ENCODE measurements around the gene ZNF197. TPM values are rescaled to one million over a fixed set of nuclear protein-coding genes. Genes with fewer than 3 reads are reported as not detected.

ZNF197 gene
- total and polyA plus RNA-seq, 2 donors (not counting 1 experiment from before 2014, with no cell fraction given) = 4.4 to 16.9 TPM

GRCh38 chr3:44596621-44597020 lies 28.2 kb upstream of the ZNF197 start:
- H3K4me1 ChIP-seq (ENCODE audit: control insufficient read depth in 2 of 2, insufficient read depth in 2 of 2, low read length in 2 of 2) = no peaks in the 10 kb centered on the region
- H3K4me1 Mint-ChIP-seq = no peaks in the 10 kb centered on the region
- DNase-seq (no peak), ATAC-seq (ENCODE audit: low read depth) (no peak)
- H3K9ac ChIP-seq (ENCODE audit: low read length) = no peak overlapping the region
- CTCF ChIA-PET = no interaction called here
- peaks cover 6 to 19% (median 15%) of the 10 kb centered on the region in 3 donors for H3K9me3 ChIP-seq (ENCODE audit: control extremely low read depth in 1 of 3, control insufficient read depth in 2 of 3, insufficient read depth in 1 of 3, low read length in 2 of 3)
- H3K27ac ChIP-seq (ENCODE audit: low read length in 2 of 2) = no peak overlapping the region
- no peaks in the 10 kb centered on the region for H3K27me3 Mint-ChIP-seq
- H3K4me2 ChIP-seq (replicated peaks; ENCODE audit: low read depth, low read length, poor library complexity, severe bottlenecking) = no peak overlapping the region
- H4K20me1 ChIP-seq (ENCODE audit: control insufficient read depth, insufficient read depth, low read length, poor library complexity, severe bottlenecking) = no peaks in the 10 kb centered on the region
- peaks cover 0 to 9% of the 10 kb centered on the region in 2 experiments for H3K36me3 ChIP-seq (replicated peaks in 1 of 2; ENCODE audit: control extremely low read depth in 1 of 2, control insufficient read depth in 1 of 2, extremely low read depth in 1 of 2, insufficient read depth in 2 of 2, low read length in 1 of 2)
- H3K9me3 Mint-ChIP-seq (ENCODE audit: insufficient read depth) = peaks cover 20% of the 10 kb centered on the region
- intact Hi-C loops (cut with micrococcal nuclease) = no loop called here
- H2AFZ ChIP-seq (ENCODE audit: insufficient read depth, low read depth, low read length, poor library complexity, severe bottlenecking) = no peak overlapping the region
- no peaks in the 10 kb centered on the region for H3K79me2 ChIP-seq (ENCODE audit: control insufficient read depth, insufficient read depth, low read length)
- no peak for TF ChIP-seq CTCF (IDR thresholded peaks at IDR 0.05)
- TF ChIP-seq EZH2 (IDR thresholded peaks at IDR 0.05; ENCODE audit: borderline replicate concordance, insufficient read depth, low read depth, low read length, poor library complexity, severe bottlenecking) = no peak
- H3K4me3 ChIP-seq (ENCODE audit: control extremely low read depth in 1 of 5, extremely low read depth in 1 of 5, insufficient read depth in 1 of 5, low read depth in 2 of 5, low read length in 4 of 5) = no peak overlapping the region
- no peaks in the 10 kb centered on the region for H3K27me3 ChIP-seq (replicated peaks in 1 of 4; ENCODE audit: control extremely low read depth in 1 of 4, control insufficient read depth in 3 of 4, insufficient read depth in 4 of 4, low read length in 3 of 4)
- no CpG with 5 or more reads among the region's 1 CpG for WGBS (ENCODE audit: insufficient coverage)
- POLR2A ChIA-PET = no interaction called here
- no peak overlapping the region for H3K27ac Mint-ChIP-seq
- H3K4me3 Mint-ChIP-seq = no peak overlapping the region

GRCh38 chr3:44601749-44602148 lies 23.1 kb upstream of the ZNF197 start:
- Histone ChIP-seq H3K9ac (ENCODE audit: low read length) (no peak overlapping the region), H3K27me3 (replicated peaks in 1 of 4; ENCODE audit: control extremely low read depth in 1 of 4, control insufficient read depth in 3 of 4, insufficient read depth in 4 of 4, low read length in 3 of 4) (no peaks in the 10 kb centered on the region), H3K36me3 (replicated peaks in 1 of 2; ENCODE audit: control extremely low read depth in 1 of 2, control insufficient read depth in 1 of 2, extremely low read depth in 1 of 2, insufficient read depth in 2 of 2, low read length in 1 of 2) (no peaks in the 10 kb centered on the region), H3K4me1 (ENCODE audit: control insufficient read depth in 2 of 2, insufficient read depth in 2 of 2, low read length in 2 of 2) (no peaks in the 10 kb centered on the region), H3K27ac (ENCODE audit: low read length in 2 of 2) (no peak overlapping the region), H3K4me2 (replicated peaks; ENCODE audit: low read depth, low read length, poor library complexity, severe bottlenecking) (no peak overlapping the region), H3K9me3 (ENCODE audit: control extremely low read depth in 1 of 3, control insufficient read depth in 2 of 3, insufficient read depth in 1 of 3, low read length in 2 of 3) (peaks cover 0 to 3% (median 0%) of the 10 kb centered on the region in 3 donors), H4K20me1 (ENCODE audit: control insufficient read depth, insufficient read depth, low read length, poor library complexity, severe bottlenecking) (no peaks in the 10 kb centered on the region), H3K4me3 (ENCODE audit: control extremely low read depth in 1 of 5, extremely low read depth in 1 of 5, insufficient read depth in 1 of 5, low read depth in 2 of 5, low read length in 4 of 5) (no peak overlapping the region), H3K79me2 (ENCODE audit: control insufficient read depth, insufficient read depth, low read length) (no peaks in the 10 kb centered on the region), H2AFZ (ENCODE audit: insufficient read depth, low read depth, low read length, poor library complexity, severe bottlenecking) (no peak overlapping the region)
- H3K4me1 Mint-ChIP-seq = no peaks in the 10 kb centered on the region
- TF ChIP-seq CTCF (IDR thresholded peaks at IDR 0.05) (no peak), EZH2 (IDR thresholded peaks at IDR 0.05; ENCODE audit: borderline replicate concordance, insufficient read depth, low read depth, low read length, poor library complexity, severe bottlenecking) (no peak)
- H3K9me3 Mint-ChIP-seq (ENCODE audit: insufficient read depth) = peaks cover 4% of the 10 kb centered on the region
- intact Hi-C loops (cut with micrococcal nuclease) = no loop called here
- H3K27ac Mint-ChIP-seq = no peak overlapping the region
- ChIA-PET CTCF (no interaction called here), POLR2A (no interaction called here)
- ATAC-seq (ENCODE audit: low read depth) (no peak), DNase-seq (no peak)
- WGBS (ENCODE audit: insufficient coverage) = no CpG with 5 or more reads among the region's 2 CpGs
- no peaks in the 10 kb centered on the region for H3K27me3 Mint-ChIP-seq
- H3K4me3 Mint-ChIP-seq = no peak overlapping the region
